NCI-H345 (cell line): ENCODE measurements around the gene VIPR2.
"Not testable (repeated sequence)": the region's sequence is repeated elsewhere in the genome, so short reads cannot be mapped to it uniquely, and the experiment has no call there.

ENCODE experiments used
- DNase-seq: peaks from one replicate; lab custom pipeline; 2025; lab: John Stamatoyannopoulos, UW

VIPR2 gene

GRCh38 chr7:158984007-158984406 lies 160.7 kb downstream of the VIPR2 start:
- DNase-seq, result not testable (repeated sequence)

- DNase-seq, result not testable (repeated sequence)
Observed at GRCh38 chr7:158982080-158982479, 162.6 kb downstream of the VIPR2 start.

- no peak for DNase-seq
Observed at GRCh38 chr7:158979635-158980351, 164.9 kb downstream of the VIPR2 start.

- DNase-seq, result no peak
Observed at GRCh38 chr7:158979023-158979529, 165.6 kb downstream of the VIPR2 start.
